Panc1 (cell line): ENCODE data around the gene GALNT9. TPM values are rescaled to one million over a fixed set of nuclear protein-coding genes. Genes with fewer than 3 reads are reported as not detected.

Source experiments
- ATAC-seq: fragments of 200-7000 bp; cut with Tn5 transposase; 2 replicates; pipeline ENCODE4 v1.9.1; 2020; ENCODE audit warnings: mild to moderate bottlenecking, moderate library complexity
- BruUV-seq: library from RNA; stranded (reverse); fragments of 400-500 nt; replicated peaks from 2 replicates; lab custom pipeline; 2021; lab: Mats Ljungman, UMichigan
- CTCF ChIA-PET: fragments of 300-600 bp; sonication (Branson Sonifier 250); formaldehyde crosslinking; loops from one replicate; lab custom pipeline; 2022; ENCODE audit warnings: antibody characterized with exemption; lab: Charles Lee
- POLR2A ChIA-PET: fragments of 300-600 bp; sonication (Branson Sonifier 250); formaldehyde crosslinking; loops from one replicate; lab custom pipeline; 2022; ENCODE audit warnings: antibody characterized with exemption; lab: Charles Lee
- DNase-seq: peaks from one replicate; pipeline ENCODE4 v3.0.0-alpha.2; 2010; ENCODE audit warnings: low read depth, low spot score
- H3K27ac ChIP-seq: 2 replicates; pipeline ENCODE4 v1.5.1; 2011; ENCODE audit warnings: mild to moderate bottlenecking, low read length, inconsistent platforms
- H3K27me3 ChIP-seq: fragments of 200-500 bp; sonication (Bioruptor generic); 2 replicates; pipeline ENCODE4 v1.6.0; 2014; ENCODE audit warnings: low read length, inconsistent platforms; ENCODE audit not compliant: control insufficient read depth, insufficient read depth
- H3K36me3 ChIP-seq: fragments of 200-500 bp; sonication (Bioruptor generic); 2 replicates; pipeline ENCODE4 v1.5.1; 2014; ENCODE audit warnings: inconsistent platforms, mild to moderate bottlenecking, low read length, moderate library complexity; ENCODE audit not compliant: control insufficient read depth, insufficient read depth
- H3K4me1 ChIP-seq: 2 replicates; pipeline ENCODE4 v1.5.1; 2011; ENCODE audit warnings: inconsistent platforms, mild to moderate bottlenecking, low read length, moderate library complexity; ENCODE audit not compliant: control insufficient read depth, insufficient read depth
- H3K4me3 ChIP-seq, 2 experiments: 2 replicates each; pipeline ENCODE4 v1.5.1; 2011 to 2012; ENCODE audit warnings: low read depth in 2 of 2, low read length in 2 of 2, mild to moderate bottlenecking in 2 of 2, inconsistent platforms in 1 of 2, moderate library complexity in 1 of 2
- H3K9me3 ChIP-seq: fragments of 200-500 bp; sonication (Bioruptor generic); 2 replicates; pipeline ENCODE4 v1.5.1; 2014; ENCODE audit warnings: low read depth, mild to moderate bottlenecking, inconsistent platforms, low read length, moderate library complexity; ENCODE audit not compliant: control insufficient read depth, insufficient read depth
- CTCF ChIP-seq: fragments of 450-650 bp; IDR thresholded peaks from 2 replicates; pipeline ENCODE4 v1.5.1; 2017; ENCODE audit warnings: mild to moderate bottlenecking
- POLR2AphosphoS5 ChIP-seq: IDR thresholded peaks from 2 replicates; pipeline ENCODE4 v1.6.1; 2012; ENCODE audit warnings: mild to moderate bottlenecking, low read depth, low read length, moderate library complexity
- REST ChIP-seq, 2 experiments: IDR thresholded peaks; 2 replicates each; pipeline ENCODE4 v1.6.1; 2011 to 2012; ENCODE audit warnings: low read depth in 2 of 2, control low read depth in 1 of 2, low read length in 1 of 2, mild to moderate bottlenecking in 1 of 2, moderate library complexity in 1 of 2; ENCODE audit not compliant: insufficient read depth in 1 of 2
- SIN3A ChIP-seq: IDR thresholded peaks from 2 replicates; pipeline ENCODE4 v1.6.1; 2012; ENCODE audit warnings: low read depth, mild to moderate bottlenecking, low read length, moderate library complexity, borderline replicate concordance; ENCODE audit not compliant: insufficient read depth
- TCF7L2 ChIP-seq: IDR thresholded peaks from 2 replicates; pipeline ENCODE4 v1.6.1; 2011; ENCODE audit warnings: mild to moderate bottlenecking, low read depth, low read length, inconsistent platforms
- in situ Hi-C: cut with HindIII; loops from 2 replicates; pipeline ENCODE4 v1.10.0; 2016; ENCODE audit warnings: low sequenced_read_pairs, low pct_unique_long_range_greater_than_20kb
- intact Hi-C: fragments of 100-400 bp; cut with micrococcal nuclease; formaldehyde crosslinking; loops from one replicate; pipeline ENCODE4 v1.10.0; 2022; ENCODE audit not compliant: unreplicated experiment
- total RNA-seq: library from RNA; stranded (reverse); gene quantifications from one replicate; pipeline ENCODE4 v1.2.1, GENCODE V29; 2021; ENCODE audit not compliant: unreplicated experiment

Gene GALNT9
- total RNA-seq, 1 experiment from 2014 or later = 0.33 TPM

GRCh38 chr12:132199101-132199500 is 130.3 kb downstream of the GALNT9 start:
- H3K4me1 ChIP-seq = no peaks in the 10 kb centered on the region
- CTCF ChIA-PET = no interaction called here
- BruUV-seq = no TSS peak
- H3K9me3 ChIP-seq = no peaks in the 10 kb centered on the region
- no peak overlapping the region for H3K27ac ChIP-seq
- in situ Hi-C loops (no loop called here), intact Hi-C loops (no loop called here)
- H3K27me3 ChIP-seq = no peaks in the 10 kb centered on the region
- POLR2A ChIA-PET = no interaction called here
- H3K4me3 ChIP-seq = no peak overlapping the region
- no peaks in the 10 kb centered on the region for H3K36me3 ChIP-seq
- no peak for ATAC-seq
- DNase-seq = no peak
- TF ChIP-seq SIN3A = no peak
- TF ChIP-seq CTCF = no peak
- TF ChIP-seq POLR2AphosphoS5 = no peak
- TF ChIP-seq REST (IDR thresholded peaks at IDR 0.05; ENCODE audit: insufficient read depth in 1 of 2, low read depth in 2 of 2, low read length in 1 of 2) = no peak
- no peak for TF ChIP-seq TCF7L2

DNA sequence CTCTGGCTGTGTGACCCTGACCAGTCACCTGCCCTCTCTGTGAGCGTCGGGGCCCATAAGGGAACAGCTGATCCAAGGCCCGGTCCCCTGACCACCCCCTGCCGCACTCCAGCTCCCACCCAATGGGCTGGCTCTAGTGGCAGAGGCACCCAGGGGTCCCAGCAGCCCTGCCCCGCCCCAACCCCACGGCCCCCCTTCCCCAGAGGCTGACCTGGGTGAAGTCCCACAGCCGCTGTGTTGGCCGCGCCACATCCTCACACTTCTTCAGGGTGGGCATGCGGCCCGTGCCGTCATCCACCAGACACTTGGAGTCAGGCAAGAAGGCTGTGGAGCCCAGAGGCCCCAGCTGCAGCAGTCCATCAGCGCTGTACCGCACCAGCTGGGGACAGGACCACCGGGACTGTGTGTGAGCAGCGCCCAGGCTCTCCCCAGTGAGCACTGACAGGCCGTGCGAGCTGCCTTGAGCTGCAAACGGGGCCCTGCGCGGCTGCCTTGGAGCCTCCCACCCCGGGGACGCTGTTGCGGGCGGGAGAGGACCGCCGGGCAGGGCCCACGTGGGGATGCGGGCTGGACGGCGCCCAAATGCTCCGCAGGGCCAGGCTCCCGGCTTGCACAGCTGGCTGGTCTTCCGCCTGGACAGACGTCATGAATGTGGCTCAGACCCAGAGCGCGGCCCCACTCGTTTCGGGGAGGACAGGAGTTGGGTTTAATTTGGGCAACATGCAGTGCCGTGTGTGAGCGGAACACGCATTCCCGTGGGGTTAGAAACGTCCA is 131.6 kb downstream of the GALNT9 start:
- 0 out of 2 replicates have a peak, but pooled peaks cover 3% of the 10 kb centered on the region for H3K9me3 ChIP-seq
- no peaks in the 10 kb centered on the region for H3K36me3 ChIP-seq
- CTCF ChIA-PET = no interaction called here
- H3K27me3 ChIP-seq = no peaks in the 10 kb centered on the region
- POLR2A ChIA-PET = no interaction called here
- ATAC-seq (no peak), DNase-seq (no peak)
- intact Hi-C loops = no loop called here
- no TSS peak for BruUV-seq
- TF ChIP-seq SIN3A (no peak), TCF7L2 (no peak), POLR2AphosphoS5 (no peak), REST (IDR thresholded peaks at IDR 0.05; ENCODE audit: insufficient read depth in 1 of 2, low read depth in 2 of 2, low read length in 1 of 2) (no peak)
- in situ Hi-C loops = no loop called here
- no peak overlapping the region for H3K27ac ChIP-seq
- no peak overlapping the region for H3K4me3 ChIP-seq
- H3K4me1 ChIP-seq = no peaks in the 10 kb centered on the region
